HG03039 (cell line): ENCODE data around the gene IKBKE.

ENCODE experiments used
- ATAC-seq: cut with Tn5 transposase; IDR thresholded peaks from one replicate; pipeline ENCODE4 v1.9.1; 2021; ENCODE audit warnings: mild to moderate bottlenecking, moderate library complexity; ENCODE audit not compliant: unreplicated experiment

The IKBKE gene

DNA sequence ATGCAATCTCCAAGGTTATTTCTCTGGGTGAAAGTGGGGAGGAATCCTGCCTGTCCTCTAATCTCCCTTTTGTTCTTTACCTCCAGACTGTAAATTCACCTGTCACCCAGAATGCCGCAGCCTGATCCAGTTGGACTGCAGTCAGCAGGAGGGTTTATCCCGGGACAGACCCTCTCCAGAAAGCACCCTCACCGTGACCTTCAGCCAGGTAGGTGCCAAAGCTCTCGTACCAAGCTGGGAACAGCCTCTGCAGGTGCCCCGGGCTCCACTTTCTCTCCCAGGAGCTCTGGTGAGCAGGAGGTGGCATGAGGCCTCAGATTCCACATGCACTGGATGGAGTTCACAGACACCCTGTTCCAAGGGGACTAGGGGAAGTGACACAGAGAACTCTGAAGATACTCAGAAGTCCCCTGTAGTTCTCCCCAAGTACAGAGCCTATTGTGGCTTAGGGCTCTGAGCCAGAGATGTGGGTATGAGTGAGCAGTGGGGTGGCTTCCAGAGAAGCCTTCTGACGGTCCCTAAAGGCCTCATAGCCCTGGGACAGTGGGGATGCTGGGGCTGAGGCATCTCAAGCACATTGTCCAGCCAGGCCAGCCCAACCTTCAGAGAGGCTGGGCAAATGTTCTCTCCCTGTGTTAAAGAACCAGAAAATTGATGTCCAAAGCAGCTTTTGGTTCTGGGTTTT lies 68.0 kb downstream of the IKBKE start:
- no peak for ATAC-seq

DNA sequence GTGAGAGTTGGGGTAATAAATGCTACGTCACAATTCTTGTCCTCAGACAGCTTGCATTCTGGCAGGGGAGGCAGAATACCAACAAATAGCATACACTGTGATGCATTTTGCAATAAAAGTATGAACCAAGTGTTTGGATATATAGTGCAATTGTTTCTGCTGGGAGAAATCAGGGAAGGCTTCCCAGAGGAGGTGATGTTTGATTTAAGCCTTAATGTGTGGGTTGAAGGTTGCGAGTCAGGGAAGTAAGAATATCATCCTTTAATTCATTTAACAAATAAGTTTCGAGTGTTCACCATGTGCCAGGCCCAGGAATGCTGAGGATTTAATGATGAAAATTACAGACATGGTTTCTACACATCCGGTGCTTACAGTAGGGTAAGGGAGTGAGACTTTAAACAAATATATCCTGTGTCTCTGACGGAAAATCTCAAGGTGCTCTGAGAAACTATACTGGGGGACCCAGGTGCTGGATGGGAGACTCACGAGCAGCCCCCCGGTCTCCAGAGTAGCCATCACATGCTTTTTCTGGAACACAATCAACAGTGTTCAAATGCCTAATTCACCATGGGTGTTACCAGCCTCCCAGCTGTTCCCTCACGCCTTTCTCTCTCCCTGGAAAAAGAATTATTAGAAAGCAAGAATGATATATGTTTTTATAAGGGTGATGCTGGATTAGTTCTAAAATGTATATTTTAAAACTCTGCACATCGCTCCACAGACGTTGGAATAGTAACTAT lies 68.8 kb downstream of the IKBKE start:
- ATAC-seq, result no peak

DNA sequence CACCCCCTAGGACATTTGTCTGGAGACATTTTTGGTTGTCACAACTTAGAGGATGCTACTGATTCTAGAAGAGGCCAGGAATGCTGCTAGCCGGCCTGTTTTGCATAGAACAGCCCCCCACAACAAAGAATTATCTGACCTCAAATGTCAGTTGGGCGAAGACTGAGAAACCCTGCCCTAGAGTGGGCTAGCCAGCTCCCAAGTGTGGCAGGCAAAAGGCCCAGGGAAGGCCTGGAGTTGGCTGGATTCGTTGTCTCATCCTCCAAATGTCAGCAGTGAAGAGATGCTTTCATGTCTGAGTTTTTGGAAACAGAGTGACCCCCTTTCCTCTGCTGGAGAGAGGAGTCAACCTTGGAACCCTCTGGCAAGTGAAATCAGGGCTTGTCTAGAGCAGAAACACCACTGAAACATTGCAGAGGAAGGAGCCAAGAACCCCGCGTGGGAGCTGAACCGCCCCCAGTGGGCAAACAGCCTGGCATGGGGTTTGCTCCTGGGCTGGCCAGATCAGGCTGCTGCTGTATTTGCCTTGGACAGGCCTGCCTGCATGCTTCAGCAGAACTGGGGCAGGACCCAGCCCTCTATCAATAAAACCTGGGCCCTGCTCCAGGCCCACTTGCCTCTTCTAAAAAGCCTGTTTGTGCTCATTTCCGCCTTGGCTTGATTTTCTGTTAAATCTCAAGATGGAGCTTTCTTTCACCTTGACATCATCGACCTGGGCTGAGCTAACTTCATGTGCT lies 69.9 kb downstream of the IKBKE start:
- ATAC-seq, result no peak

DNA sequence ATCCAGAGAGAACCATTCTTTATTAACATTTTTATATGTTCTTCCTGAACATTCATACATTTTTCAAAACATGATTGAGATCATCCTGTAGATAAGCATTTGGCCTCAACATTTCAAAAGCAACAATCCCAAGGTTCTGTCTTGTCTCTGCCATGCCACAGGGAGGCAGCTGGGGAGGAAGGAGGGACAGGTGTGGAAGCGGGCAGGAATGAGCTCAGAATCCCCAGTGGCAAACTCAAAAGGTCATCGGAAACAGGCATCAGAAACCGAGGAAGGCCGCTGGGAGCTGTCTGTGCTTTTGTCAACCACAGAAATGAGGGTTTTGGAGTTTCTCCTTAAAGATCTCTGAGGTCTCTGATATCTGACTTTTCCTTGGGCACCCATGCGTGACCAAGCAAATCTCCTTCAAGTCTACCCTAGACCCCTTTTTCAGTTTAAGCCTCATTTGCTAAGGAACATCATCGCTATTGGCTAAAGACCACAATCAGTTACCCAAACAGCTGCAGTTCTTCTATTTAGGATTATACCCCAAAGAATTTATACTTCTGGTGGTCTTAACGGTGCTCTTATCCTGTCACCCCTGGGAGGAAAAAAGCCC lies 71.1 kb downstream of the IKBKE start:
- ATAC-seq, result no peak

DNA sequence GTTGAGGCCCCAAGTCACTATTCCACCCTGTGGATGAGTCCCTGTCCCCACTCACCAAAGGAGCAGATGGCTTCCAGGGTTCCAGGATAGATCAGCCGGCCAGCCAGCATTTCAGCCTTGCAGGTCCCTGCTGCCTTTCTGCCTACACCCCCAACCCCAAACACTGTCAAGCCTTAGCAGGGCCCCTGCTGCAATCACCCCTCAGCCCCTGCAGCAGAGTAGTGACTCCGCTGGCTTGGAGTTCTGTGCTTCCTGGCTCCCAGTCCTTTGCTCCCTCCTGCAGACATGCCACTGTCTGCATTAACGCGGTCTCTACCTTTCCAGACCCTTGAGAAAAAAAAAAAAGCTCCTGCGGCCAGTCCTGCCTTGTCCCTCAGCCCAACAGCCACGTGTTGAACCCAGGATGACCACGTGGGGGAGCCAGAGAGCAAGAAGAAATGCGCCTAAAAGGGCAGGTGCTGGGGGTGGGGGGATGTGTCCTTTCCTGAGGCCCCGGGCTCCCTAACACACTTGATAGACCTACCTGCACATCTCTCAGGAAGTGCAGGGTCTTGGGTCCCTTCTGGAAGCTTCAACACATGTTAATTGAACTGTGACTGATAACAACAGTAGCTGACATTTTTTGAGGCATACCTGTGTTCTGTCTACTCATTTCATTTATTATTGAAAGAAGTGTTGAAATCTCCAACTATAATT lies 74.4 kb downstream of the IKBKE start:
- no peak for ATAC-seq

DNA sequence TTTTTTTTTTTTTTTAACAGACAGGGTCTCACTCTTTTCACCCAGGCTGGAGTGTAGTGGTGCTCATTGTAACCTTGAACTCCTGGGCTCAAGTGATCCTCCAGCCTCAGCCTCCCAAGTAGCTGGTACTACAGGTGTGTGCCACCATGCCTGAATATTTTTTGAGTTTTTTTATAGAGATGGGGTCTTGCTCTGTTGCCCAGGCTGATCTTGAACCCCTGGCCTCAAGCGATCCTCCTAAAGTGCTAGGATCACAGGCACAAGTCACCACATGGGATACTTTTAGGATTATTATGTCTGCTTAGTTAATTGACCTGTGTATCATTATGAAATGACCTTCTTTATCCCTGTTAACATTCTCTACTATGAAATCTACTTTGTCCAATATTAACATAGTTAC lies 75.1 kb downstream of the IKBKE start:
- no peak for ATAC-seq
